Stimulated activated CD8-positive, alpha-beta memory T cell treated with anti-CD3 and anti-CD28 coated beads, Interleukin-15, amount 100 ng/mL, for 4 hours (primary cell): ENCODE results near the gene TGFB1I1.
"Not testable (repeated sequence)": the region's sequence is repeated elsewhere in the genome, so short reads cannot be mapped to it uniquely, and the experiment has no call there.

Experiments
- DNase-seq, 2 donors: peaks; one replicate each; pipeline ENCODE4 v3.0.0-alpha.2; 2020; ENCODE audit warnings: low read depth in 2 of 2

TGFB1I1 gene

DNA sequence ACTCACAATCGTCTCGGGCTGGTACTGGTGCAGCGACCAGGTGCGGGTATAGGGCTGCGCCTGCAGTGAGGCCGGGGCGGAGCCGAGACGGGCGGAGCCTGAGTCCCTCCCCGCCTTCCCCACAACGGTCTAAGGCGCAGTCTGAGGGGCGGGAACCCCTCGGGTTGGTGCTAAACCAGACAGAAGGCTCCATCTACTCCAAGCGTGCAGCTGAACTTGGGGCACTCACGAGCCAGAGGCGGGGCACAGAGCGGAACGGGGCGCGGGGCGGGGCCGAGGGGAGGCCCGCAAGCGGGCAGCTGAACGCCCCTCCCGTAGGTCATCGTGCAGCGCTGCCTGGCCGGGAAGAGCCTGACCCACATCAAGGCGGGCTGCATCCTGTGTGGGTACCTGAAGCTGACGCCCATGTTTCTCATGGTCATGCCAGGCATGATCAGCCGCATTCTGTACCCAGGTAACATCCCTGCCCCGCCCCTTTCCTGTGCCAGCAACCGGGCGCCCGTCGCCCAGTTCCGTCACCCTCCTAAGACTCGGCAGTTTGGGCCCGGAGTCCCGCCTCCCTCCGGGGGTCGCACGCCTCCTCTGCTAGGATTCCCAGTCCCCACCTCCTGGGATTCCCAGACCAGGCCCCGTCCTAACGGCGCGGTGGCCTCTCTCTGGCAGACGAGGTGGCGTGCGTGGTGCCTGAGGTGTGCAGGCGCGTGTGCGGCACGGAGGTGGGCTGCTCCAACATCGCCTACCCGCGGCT is 15.9 kb downstream of the TGFB1I1 start:
- peak; percentile 41 to 42 for DNase-seq

DNA sequence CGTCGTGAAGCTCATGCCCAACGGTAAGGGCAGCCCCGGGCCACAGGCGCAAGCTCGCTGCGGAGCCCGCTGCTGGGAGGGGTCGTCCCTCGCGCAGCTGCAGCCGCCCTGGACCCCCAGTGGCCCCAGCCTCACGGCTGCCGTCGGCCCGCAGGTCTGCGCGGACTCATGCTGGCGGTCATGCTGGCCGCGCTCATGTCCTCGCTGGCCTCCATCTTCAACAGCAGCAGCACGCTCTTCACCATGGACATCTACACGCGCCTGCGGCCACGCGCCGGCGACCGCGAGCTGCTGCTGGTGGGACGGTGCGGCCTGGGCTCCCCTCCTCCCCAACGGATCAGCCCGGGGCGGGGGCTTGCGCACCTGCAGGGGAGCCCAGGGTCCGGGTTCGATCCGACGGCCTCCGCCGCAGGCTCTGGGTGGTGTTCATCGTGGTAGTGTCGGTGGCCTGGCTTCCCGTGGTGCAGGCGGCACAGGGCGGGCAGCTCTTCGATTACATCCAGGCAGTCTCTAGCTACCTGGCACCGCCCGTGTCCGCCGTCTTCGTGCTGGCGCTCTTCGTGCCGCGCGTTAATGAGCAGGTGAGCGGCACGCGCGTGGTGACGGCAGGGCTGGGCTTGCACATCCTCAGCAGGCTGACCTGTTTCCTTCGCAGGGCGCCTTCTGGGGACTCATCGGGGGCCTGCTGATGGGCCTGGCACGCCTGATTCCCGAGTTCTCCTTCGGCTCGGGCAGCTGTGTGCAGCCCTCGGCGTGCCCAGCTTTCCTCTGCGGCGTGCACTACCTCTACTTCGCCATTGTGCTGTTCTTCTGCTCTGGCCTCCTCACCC is 16.7 kb downstream of the TGFB1I1 start:
- DNase-seq: no peak

DNA sequence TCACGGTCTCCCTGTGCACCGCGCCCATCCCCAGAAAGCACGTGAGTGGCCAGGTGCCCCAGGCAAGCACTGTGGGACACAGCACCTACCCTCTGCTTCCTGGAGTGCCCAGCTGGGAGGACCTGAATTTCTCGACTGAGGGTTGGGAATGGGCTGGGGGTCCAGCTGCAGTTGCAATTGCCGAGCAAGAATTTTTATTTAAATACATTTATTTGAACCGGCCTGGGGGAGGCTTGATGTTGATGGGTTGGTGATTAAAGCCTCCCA is 17.3 kb downstream of the TGFB1I1 start:
- DNase-seq: no peak

GRCh38 chr16:31489616-31490584 is 17.9 kb downstream of the TGFB1I1 start:
- DNase-seq: no peak

GRCh38 chr16:31491778-31492418 is 19.9 kb downstream of the TGFB1I1 start:
- no peak for DNase-seq

GRCh38 chr16:31493506-31494125 is 21.7 kb downstream of the TGFB1I1 start:
- no peak for DNase-seq

DNA sequence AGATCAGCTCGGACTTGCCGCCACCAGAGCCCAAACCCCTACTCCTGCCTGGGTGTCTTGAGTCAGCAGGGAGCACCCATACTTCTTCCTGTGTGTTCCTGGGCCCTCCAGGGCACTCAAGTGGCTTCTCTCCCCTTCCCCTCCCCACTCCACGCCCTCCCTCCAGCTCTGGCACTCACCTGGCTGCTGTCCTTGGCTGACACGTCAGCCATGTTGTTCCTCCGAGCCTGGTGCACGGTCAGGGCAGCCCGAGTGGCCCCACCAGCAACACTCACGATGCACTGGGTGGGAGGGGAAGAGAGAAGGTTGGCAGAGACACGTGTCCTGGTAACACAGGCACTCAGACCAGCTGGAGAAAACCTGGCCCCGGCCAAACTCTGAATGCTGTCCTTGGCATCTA is 24.7 kb downstream of the TGFB1I1 start:
- no peak for DNase-seq

DNA sequence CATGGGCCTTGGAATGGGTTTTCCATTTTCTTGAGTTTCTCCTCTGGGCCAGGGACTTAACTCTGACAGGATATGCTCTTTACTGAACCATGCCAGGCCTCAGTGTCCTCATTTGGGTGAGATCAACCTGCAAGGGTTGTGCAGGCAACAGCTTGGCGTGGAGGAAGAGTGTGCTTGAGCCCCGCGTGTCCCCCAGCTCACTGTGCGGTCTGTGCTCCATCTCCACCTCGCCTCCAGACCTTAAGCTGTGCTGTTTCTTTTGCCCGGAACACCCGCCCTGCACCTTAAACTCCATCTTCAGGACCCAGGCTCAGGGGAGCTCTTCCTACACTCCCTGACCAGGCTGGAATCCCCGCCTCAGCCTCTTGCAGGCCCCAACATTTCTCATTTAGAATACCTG is 26.5 kb downstream of the TGFB1I1 start:
- no peak for DNase-seq

DNA sequence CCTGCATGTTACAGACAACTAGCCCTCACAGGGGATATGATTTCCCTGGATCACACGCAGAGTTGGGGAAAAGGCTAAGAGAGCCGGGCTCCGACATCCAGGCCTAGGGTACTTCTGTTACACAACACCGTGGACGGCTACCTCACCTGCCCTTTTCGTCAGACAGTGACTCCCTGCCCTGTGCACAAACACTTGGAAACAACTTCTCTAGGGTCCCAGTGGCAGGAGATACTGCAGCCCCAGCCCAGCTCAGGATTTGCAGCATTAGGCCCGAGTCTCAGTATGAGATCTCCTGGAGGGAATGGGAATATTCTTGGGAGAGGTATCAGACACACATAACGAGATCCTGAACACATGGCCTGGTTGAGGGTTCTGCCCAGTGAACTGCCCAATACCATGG is 28.0 kb downstream of the TGFB1I1 start:
- DNase-seq: no peak

DNA sequence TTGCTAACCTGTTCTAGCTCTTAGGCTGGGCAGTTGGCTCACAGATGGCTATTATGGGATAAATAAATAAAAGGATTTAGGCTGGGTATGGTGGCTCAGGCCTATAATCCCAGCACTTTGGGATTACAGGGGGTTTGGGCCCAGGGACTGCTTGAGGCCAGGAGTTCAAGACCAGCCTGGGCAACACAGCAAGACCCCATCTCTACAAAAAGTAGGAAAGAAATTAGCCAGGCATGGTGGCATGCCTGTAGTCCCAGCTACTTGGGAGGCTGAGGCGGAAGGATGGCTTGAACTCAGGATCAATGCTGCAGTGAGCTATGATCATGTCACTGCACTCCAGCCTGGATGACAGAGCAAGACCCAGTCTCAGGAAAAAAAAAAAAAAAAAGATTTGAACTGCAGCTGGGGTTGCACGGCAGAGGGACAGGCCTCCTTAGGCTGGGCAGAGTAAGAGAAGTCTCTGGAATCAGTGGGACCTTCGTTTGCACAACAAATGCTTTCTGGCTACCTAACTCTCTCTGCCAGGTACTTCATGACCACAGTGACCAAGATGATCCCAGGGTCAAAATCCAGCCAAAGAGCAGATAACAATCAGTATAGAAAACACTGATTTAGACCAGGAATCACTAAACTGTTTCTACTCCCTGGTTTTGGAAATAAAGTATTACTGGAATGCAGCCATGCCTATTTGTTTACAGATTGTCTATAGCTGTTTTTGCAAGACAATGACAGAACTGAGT is 29.4 kb downstream of the TGFB1I1 start:
- no peak for DNase-seq

DNA sequence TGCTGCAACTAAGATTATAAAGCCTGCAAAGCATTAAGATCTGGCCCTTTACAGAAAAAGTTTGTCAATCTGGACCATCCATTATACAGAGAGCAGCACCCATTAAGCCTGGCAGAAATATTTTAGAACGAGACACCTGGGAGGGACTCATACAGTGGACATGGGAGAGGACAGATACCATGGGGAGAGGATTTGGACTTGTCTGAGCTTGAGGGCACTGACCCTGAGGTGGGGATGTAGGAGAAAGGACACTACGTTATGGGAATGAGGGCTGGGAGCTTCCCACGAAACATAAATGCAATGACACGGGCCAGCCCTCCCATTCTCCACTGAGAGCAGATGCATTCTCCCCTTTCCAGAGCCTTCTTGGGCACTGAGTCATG is 30.0 kb downstream of the TGFB1I1 start:
- DNase-seq: no peak

DNA sequence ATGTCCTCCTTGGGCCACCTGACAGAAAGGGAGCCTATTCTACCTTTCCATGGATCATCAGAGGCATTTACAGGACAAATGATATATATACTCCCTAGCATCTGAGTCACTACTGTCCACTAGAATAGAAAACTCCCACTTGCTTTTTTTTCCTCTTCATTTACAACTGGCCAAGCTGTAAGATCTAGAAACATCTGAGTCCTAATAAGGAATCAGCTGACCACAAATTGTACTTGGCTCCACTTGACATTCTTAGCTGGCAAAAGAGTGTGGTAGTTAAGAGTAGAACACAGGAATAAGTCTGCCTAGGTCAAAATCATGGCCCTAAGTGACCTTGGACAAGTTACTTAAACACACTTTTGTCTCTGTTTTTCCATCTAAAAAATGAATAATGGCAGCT is 31.0 kb downstream of the TGFB1I1 start:
- DNase-seq: no peak

GRCh38 chr16:31503555-31503954 is 31.6 kb downstream of the TGFB1I1 start:
- not testable (repeated sequence) for DNase-seq

- DNase-seq: no peak
These were observed 32.2 kb downstream of the TGFB1I1 start for GRCh38 chr16:31504159-31504558.

GRCh38 chr16:31505483-31505882 is 33.5 kb downstream of the TGFB1I1 start:
- no peak for DNase-seq

DNA sequence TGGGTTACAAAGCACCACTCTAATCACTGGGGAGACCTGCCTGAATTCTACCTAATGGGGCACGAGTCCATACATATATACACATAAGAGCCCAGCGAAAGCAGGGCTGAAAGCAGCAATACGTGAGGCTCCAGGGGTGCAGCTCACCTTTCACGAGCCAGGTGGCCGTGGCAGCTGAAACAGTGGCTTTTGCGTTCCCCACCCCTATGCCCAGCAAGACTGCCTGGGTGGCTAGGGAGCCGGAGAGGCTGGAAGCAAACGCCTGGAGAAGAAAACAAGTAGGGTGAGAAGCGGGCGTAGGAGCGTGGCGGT is 35.6 kb downstream of the TGFB1I1 start:
- DNase-seq: no peak

DNA sequence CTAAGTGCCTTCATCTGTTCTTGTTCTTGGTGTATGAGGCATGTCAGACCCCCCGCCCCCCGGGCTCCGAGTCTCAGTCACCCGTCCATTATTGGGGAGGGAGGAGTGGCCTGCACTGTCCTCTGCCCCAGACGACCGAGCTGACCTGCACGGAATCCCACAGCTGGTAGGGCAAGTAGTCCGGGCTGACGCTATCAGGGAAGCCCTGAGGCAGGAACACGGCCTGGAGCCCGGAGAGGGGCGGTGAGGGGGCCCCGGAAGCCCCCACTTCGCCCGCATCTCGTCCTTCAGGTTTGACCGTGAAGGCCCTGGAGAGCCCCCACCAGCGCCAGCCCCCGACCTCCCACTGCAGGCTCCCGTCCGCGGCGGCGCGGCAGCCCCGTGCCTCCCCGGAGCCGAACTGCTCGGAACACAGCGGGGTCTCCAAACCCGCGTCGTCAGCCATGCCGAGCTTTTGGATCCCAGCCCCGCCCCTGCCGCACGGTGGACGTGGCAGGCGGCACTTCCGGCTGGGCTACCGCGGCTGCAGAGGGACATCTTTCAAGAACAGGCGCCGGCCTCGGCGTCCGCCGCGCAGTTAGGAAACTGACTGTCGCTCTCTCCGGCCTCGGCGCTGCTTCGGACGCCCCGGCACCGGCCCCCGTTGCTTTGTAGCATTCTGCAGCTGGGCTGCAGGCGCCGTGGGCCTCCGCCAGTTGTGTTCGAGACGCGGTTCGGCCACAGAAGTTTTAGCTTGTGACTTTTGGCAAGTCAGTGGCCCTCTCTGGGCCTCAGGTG is 36.2 kb downstream of the TGFB1I1 start, which contains the start of gene RUSF1:
TSS of gene RUSF1 (minus strand) at position 463 of the 777 bp plus-strand sequence. CDS start at position 445, 18 bp downstream.
- peak; percentile 47 to 63 for DNase-seq

DNA sequence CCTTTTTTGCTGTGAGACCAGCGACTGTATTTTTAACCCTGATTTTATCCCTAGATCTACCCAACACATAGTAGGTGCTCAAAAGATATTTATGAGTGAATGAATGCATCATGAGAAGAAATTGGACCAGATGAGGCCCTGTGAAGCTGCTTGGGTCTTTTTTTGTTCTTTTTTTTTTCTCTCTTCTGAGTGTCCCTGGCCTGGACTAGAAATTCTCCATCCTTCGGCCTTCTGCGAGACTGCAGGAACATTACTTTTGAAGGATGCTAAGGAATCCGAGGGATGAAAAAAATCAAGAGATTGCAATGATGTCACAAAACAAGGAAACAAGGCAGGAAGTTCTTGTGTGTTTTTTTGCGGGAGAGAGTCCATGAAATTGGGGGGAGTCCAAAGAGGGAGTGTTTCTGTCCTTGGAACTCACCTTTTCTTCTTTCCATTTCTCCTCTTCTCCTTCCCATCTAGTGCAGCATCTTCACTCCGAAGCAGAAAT is 36.8 kb downstream of the TGFB1I1 start:
- no peak for DNase-seq

DNA sequence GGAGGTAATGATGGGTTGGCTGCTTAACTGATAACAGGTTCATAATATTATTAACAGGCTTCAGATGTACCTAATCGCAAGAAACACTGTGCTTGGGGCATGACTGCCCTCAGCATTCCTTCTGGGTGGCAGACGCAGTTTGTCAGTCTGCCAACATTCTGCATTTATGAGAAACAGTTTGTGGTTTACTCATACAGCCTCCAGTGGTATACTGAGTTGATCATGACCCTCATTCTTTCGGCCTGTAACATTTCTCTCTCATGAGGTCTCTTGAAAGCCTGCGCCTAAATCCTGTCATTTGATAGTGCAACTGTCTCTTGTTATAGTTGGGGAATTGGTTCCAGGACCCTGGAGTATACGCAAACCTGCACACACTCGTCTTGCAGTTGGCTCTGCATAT is 41.2 kb downstream of the TGFB1I1 start:
- DNase-seq: no peak

DNA sequence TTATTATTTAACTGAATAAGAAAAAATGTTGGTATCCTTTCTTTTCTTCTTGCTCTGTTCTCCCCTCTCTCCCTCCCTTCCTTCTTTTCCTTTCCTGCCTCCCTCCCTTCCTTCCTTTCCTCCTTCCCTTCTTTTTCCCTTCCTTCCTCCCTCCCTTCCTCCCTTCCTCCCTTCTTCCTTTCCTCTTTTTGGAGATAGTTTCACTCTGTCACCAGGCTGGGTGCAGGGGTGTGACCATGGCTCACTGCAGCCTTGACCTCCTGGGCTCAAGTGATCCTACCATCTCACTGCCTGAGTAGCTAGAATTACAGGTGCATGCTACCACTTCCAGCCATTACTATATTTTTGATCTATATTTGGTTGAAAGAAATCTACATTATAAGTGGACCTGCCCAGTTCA is 41.9 kb downstream of the TGFB1I1 start:
- DNase-seq: no peak
